ENCODE results near the gene APRT. TPM values are rescaled to one million over a fixed set of nuclear protein-coding genes. Genes with fewer than 3 reads are reported as not detected.

Gene APRT
- total and polyA plus RNA-seq, 2 of the 8 experiments (the other 6 are each of a cell fraction or from before 2014, with no cell fraction given) = 221 to 267 TPM

DNA sequence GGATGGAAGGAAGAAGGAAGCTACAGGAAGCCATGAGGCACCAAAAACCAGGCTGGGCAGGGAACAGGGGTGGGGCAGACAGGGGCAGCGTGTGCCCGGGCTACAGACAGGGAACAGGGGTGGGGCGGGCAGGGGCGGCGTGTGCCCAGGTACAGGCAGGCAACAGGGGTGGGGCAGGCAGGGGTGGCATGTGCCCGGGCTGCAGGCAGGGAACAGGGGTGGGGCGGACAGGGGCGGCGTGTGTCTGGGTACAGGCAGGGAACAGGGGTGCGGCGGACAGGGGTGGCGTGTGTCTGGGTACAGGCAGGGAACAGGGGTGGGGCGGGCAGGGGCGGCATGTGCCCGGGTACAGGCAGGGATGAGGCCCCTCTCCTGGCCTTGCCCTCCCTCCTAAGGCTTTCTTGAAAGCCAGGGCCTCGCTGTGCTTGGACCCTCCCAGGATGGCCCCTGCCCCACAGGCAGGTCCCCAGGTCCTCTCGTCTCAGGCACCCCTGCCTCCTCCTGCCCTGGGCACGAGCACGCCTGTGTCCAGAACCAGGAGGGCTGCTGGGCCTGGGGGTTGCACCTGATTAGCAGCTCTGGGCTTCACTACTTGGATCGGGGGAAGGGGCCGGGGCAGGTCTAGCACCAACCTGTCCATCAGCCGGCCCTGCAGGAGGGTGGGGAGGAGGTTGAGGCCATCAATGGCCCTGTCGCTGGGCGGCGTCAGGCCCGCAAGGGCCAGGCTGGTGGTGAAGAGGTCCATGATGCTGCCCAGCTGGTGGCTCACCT, 14.5 kb upstream of the APRT start (continued):
- TF ChIP-seq, protein P1, sequence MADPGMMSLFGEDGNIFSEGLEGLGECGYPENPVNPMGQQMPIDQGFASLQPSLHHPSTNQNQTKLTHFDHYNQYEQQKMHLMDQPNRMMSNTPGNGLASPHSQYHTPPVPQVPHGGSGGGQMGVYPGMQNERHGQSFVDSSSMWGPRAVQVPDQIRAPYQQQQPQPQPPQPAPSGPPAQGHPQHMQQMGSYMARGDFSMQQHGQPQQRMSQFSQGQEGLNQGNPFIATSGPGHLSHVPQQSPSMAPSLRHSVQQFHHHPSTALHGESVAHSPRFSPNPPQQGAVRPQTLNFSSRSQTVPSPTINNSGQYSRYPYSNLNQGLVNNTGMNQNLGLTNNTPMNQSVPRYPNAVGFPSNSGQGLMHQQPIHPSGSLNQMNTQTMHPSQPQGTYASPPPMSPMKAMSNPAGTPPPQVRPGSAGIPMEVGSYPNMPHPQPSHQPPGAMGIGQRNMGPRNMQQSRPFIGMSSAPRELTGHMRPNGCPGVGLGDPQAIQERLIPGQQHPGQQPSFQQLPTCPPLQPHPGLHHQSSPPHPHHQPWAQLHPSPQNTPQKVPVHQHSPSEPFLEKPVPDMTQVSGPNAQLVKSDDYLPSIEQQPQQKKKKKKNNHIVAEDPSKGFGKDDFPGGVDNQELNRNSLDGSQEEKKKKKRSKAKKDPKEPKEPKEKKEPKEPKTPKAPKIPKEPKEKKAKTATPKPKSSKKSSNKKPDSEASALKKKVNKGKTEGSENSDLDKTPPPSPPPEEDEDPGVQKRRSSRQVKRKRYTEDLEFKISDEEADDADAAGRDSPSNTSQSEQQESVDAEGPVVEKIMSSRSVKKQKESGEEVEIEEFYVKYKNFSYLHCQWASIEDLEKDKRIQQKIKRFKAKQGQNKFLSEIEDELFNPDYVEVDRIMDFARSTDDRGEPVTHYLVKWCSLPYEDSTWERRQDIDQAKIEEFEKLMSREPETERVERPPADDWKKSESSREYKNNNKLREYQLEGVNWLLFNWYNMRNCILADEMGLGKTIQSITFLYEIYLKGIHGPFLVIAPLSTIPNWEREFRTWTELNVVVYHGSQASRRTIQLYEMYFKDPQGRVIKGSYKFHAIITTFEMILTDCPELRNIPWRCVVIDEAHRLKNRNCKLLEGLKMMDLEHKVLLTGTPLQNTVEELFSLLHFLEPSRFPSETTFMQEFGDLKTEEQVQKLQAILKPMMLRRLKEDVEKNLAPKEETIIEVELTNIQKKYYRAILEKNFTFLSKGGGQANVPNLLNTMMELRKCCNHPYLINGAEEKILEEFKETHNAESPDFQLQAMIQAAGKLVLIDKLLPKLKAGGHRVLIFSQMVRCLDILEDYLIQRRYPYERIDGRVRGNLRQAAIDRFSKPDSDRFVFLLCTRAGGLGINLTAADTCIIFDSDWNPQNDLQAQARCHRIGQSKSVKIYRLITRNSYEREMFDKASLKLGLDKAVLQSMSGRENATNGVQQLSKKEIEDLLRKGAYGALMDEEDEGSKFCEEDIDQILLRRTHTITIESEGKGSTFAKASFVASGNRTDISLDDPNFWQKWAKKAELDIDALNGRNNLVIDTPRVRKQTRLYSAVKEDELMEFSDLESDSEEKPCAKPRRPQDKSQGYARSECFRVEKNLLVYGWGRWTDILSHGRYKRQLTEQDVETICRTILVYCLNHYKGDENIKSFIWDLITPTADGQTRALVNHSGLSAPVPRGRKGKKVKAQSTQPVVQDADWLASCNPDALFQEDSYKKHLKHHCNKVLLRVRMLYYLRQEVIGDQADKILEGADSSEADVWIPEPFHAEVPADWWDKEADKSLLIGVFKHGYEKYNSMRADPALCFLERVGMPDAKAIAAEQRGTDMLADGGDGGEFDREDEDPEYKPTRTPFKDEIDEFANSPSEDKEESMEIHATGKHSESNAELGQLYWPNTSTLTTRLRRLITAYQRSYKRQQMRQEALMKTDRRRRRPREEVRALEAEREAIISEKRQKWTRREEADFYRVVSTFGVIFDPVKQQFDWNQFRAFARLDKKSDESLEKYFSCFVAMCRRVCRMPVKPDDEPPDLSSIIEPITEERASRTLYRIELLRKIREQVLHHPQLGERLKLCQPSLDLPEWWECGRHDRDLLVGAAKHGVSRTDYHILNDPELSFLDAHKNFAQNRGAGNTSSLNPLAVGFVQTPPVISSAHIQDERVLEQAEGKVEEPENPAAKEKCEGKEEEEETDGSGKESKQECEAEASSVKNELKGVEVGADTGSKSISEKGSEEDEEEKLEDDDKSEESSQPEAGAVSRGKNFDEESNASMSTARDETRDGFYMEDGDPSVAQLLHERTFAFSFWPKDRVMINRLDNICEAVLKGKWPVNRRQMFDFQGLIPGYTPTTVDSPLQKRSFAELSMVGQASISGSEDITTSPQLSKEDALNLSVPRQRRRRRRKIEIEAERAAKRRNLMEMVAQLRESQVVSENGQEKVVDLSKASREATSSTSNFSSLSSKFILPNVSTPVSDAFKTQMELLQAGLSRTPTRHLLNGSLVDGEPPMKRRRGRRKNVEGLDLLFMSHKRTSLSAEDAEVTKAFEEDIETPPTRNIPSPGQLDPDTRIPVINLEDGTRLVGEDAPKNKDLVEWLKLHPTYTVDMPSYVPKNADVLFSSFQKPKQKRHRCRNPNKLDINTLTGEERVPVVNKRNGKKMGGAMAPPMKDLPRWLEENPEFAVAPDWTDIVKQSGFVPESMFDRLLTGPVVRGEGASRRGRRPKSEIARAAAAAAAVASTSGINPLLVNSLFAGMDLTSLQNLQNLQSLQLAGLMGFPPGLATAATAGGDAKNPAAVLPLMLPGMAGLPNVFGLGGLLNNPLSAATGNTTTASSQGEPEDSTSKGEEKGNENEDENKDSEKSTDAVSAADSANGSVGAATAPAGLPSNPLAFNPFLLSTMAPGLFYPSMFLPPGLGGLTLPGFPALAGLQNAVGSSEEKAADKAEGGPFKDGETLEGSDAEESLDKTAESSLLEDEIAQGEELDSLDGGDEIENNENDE (IDR thresholded peaks at IDR 0.05; ENCODE audit: insufficient replicate concordance, low read length) = no peak
- TF ChIP-seq EZH2 (IDR thresholded peaks at IDR 0.05; ENCODE audit: low read depth, low read length, severe bottlenecking) (no peak), SIRT6 (IDR thresholded peaks at IDR 0.05; ENCODE audit: low read length) (no peak), SUZ12 (IDR thresholded peaks at IDR 0.05; ENCODE audit: low read length) (no peak), TCF12 (IDR thresholded peaks at IDR 0.05; ENCODE audit: low read depth, low read length) (no peak), SAP30 (IDR thresholded peaks at IDR 0.05; ENCODE audit: insufficient read depth, insufficient replicate concordance, low read length) (no peak), KDM5A (IDR thresholded peaks at IDR 0.05; ENCODE audit: low read length) (no peak)

Data from H1 (cell line).